GM21423 (cell line): ENCODE results near the gene GNAI3.

ENCODE experiments used
- ATAC-seq: cut with Tn5 transposase; IDR thresholded peaks from one replicate; pipeline ENCODE4 v1.9.1; 2021; ENCODE audit warnings: mild to moderate bottlenecking, moderate library complexity; ENCODE audit not compliant: unreplicated experiment

Gene GNAI3

GRCh38 chr1:109543988-109544735 lies 4.3 kb upstream of the GNAI3 start:
- ATAC-seq, result no peak

GRCh38 chr1:109546311-109547109 lies 1.9 kb upstream of the GNAI3 start:
- ATAC-seq, result peak; percentile 31

- no peak for ATAC-seq
Measured at GRCh38 chr1:109547463-109548320, 723 bp upstream of the GNAI3 start.

DNA sequence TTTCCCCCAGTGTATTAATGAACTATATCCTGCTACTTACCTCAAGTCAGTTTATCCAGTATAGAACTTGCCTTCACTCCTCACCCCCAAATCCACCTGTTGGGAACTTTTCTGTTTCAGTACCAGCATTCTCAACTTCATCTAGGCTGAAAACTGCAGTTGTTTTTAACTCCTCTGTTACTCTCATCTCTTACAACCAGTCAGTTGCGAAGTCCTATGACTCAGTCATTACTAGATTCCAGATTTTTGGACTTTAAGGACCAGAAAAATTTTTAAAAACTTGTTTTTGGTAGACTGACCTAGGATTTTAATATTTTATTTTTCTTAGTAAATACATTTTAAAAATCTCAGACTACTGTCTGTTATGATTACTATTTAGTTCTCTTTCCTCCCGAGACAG lies 8.1 kb downstream of the GNAI3 start:
- no peak for ATAC-seq

- ATAC-seq, result no peak
Measured at GRCh38 chr1:109557520-109557919, 9.1 kb downstream of the GNAI3 start.

- ATAC-seq, result no peak
Measured at GRCh38 chr1:109559995-109560394, 11.6 kb downstream of the GNAI3 start.

DNA sequence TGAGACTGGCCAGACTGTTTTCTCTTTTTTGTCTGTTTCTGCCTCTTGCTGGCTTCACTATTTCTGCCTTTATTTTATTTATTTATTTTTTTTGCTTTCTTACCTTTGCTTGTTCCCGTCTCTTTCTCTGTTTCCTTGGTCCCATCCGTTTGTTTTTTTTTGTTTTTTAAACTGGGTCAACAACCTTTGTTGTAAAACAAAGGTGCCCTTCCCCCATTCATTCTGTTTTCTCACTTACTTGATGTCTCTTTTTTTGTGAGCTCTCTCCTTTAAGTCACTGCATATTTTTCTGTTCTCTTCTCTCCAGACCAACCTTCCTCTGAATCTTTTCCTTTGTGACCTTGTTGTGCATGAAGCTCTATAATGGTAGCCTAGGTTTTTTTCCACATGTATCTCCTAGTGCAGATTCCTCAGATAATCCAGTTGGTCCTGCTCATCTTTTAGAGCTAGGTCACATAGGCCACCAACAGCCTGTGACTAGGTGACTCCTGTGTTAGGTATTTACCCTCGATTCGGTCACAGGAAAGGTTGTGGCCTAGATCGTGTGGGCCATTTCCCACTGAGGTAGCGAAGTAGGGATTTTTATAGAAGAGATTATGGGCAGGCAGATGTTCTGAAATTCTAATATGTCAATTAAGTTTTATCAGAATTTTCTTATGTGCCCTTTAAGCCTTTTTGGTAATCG lies 15.9 kb downstream of the GNAI3 start:
- no peak for ATAC-seq

GRCh38 chr1:109565241-109565640 lies 16.8 kb downstream of the GNAI3 start:
- no peak for ATAC-seq

- ATAC-seq, result no peak
Measured at GRCh38 chr1:109566982-109567381, 18.6 kb downstream of the GNAI3 start.

GRCh38 chr1:109567877-109568672 lies 19.7 kb downstream of the GNAI3 start:
- ATAC-seq, result no peak

GRCh38 chr1:109569323-109569722 lies 20.9 kb downstream of the GNAI3 start:
- ATAC-seq, result no peak

GRCh38 chr1:109570414-109570813 lies 22.0 kb downstream of the GNAI3 start:
- no peak for ATAC-seq

DNA sequence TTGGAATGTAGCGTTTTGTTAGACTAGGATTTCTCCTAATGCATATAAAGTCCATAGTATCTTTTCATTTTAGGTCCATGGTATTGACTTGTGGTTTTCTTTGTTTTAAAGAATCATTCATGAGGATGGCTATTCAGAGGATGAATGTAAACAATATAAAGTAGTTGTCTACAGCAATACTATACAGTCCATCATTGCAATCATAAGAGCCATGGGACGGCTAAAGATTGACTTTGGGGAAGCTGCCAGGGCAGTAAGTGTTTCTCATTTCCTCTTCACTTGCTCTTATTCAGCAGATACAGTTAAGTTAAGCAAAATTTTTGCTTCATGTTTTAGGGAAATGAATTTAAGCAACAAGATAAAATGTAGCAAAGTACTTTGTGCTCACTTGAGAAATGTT lies 25.4 kb downstream of the GNAI3 start:
- ATAC-seq, result no peak

DNA sequence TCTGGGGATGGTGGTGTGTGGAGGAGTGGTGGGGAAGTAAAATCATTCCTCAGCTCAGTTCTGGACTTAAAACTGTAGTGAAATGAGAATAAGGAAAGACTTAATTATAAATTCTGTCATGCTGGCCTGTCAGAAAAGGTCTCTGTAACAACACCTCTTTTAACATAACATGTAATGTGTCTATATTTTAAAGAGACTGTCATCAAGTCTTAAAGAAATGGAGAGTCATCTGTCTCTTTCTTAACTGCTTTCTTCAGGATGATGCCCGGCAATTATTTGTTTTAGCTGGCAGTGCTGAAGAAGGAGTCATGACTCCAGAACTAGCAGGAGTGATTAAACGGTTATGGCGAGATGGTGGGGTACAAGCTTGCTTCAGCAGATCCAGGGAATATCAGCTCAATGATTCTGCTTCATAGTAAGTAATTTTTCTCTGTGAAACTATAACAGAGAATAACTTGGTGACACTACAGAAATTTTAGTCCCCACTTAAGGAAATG lies 30.6 kb downstream of the GNAI3 start:
- no peak for ATAC-seq

DNA sequence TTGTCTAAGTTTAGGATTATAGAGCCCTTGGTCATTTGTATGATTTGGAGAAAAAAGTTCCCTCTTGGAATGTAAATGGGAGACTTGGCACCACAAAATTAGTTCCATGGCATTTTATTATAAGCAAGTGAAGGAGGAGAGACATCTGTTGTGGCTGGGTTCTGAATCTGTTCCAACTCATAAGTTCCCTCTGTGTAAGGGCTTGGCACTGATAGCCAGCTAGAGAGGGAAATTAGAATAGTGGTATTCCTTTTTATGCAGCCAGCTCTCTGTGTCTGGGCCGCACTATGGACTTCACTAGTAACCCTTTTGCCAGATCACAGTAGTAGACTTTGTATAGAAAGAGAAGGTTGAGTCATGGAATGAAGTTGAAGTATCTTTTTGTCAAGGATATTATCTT lies 31.1 kb downstream of the GNAI3 start:
- ATAC-seq, result no peak

DNA sequence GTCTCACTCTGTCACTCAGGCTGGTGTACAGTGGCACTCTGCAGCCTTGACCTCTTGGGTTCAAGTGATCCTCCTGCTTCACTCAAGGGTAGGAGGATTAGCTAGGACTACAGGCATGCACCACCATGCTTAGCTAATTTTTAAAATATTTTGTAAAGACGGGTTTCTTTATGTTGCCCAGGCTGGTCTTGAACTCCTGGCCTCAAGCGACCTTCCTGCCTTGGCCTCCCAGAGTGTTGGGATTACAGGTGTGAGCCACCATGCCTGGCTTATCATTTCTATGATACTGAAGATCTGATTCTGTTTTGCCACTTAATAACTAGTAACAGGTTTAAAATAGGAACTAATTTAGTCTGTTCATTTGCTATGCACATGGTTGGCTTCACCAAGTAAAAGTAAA lies 33.6 kb downstream of the GNAI3 start:
- no peak for ATAC-seq

DNA sequence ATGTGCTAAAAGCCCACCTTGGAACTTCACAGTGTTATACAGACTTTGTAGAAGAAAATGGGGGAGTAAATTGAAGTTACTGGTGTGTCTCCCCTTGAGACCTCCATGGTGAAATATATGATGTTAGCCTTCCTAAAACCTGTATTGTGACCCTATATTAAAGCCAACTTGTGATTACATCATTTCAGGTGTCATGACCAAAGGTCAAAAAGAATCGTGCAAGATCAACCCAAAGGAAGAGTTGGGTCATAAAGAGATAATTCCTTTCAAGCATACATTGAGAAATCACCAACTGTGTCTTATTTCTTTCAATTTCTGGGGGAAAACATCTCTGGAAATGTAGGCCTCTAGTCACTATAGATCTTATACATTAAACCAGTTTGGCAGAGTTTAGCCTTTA lies 36.4 kb downstream of the GNAI3 start:
- no peak for ATAC-seq

DNA sequence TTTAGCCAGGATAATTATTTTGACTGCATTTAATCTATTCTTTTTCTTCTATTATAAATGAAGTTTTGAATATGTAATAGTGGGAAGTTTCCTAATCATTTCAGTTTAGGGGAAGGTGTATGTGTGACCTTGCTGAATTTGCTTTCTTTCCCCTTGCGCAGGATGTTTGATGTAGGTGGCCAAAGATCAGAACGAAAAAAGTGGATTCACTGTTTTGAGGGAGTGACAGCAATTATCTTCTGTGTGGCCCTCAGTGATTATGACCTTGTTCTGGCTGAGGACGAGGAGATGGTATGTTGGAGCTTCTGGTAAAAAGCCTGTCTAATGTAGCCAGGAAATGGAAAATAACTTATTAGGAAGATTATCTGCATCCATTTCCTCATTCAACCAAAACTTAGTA lies 37.6 kb downstream of the GNAI3 start:
- ATAC-seq, result no peak

- ATAC-seq, result no peak
Measured at GRCh38 chr1:109589177-109589576, 40.8 kb downstream of the GNAI3 start.

DNA sequence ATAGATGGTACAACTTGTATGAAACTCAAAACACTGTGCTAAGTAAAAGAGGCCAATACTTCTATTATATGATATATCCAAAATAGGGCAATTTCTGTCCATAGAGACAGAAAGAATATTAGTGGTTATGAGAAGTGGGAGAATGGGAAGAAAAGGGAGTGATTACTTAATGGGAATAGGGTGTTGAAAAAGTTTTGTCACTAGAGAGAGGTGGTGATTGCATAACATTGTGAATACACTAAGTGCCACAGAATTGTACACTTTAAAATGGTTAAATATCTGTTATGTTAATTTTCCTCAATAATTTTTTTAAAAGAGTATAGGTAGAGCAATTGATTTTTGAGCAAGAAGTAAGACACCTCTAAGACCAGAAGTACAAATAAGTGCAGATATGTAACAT lies 41.3 kb downstream of the GNAI3 start:
- no peak for ATAC-seq
